K562 (cell line): Measurements from ENCODE around the gene CCDC9B. TPM values are rescaled to one million over a fixed set of nuclear protein-coding genes. Genes with fewer than 3 reads are reported as not detected.

Source experiments
- CC2D1A ChIP-seq: fragments of 450-650 bp; IDR thresholded peaks from 2 replicates; pipeline ENCODE4 v1.6.1; 2017; ENCODE audit warnings: mild to moderate bottlenecking
- FOXJ3 ChIP-seq: sonication (generic); formaldehyde crosslinking; IDR thresholded peaks from 2 replicates; pipeline ENCODE4 v1.4.0; 2020; ENCODE audit warnings: mild to moderate bottlenecking, missing genetic modification reagents
- GABPA ChIP-seq: fragments of 200-800 bp; sonication (Bioruptor generic); conservative IDR thresholded peaks from 2 replicates; pipeline ENCODE4 v1.6.1; 2016; ENCODE audit warnings: low read depth, missing genetic modification characterization, missing compliant biosample characterization
- KDM1A ChIP-seq, 2 experiments: fragments of 450-650 bp; IDR thresholded peaks; 2 replicates each; pipeline ENCODE4 v1.6.1; 2016; ENCODE audit warnings: mild to moderate bottlenecking in 2 of 2
- MCM5 ChIP-seq: fragments of 450-650 bp; IDR thresholded peaks from 2 replicates; pipeline ENCODE4 v1.6.1; 2016; ENCODE audit warnings: low read depth
- NR3C1 ChIP-seq: sonication (generic); formaldehyde crosslinking; IDR thresholded peaks from 2 replicates; pipeline ENCODE4 v1.8.1; 2022; ENCODE audit warnings: missing genetic modification reagents
- POLR2B ChIP-seq: fragments of 450-650 bp; IDR thresholded peaks from 2 replicates; pipeline ENCODE4 v1.6.1; 2018; ENCODE audit warnings: low read depth; ENCODE audit not compliant: partially characterized antibody
- RCOR1 ChIP-seq, 2 experiments: IDR thresholded peaks; 2 replicates each; pipeline ENCODE4 v1.6.1; 2012; ENCODE audit warnings: low read depth in 2 of 2, low read length in 2 of 2, borderline replicate concordance in 1 of 2, improper control_type of control experiment in 1 of 2
- RREB1 ChIP-seq: fragments of 250-450 bp; sonication (Bioruptor Pico); IDR thresholded peaks from 2 replicates; pipeline ENCODE4 v1.4.0; 2020
- SMARCA5 ChIP-seq: fragments of 450-650 bp; IDR thresholded peaks from 2 replicates; pipeline ENCODE4 v1.6.1; 2016
- U2AF1 ChIP-seq: fragments of 200-400 bp; formaldehyde crosslinking; optimal IDR thresholded peaks from 2 replicates; pipeline ENCODE3; 2017; ENCODE audit warnings: mild to moderate bottlenecking, low read depth, low read length, moderate library complexity
- U2AF2 ChIP-seq: fragments of 200-400 bp; formaldehyde crosslinking; optimal IDR thresholded peaks from 2 replicates; pipeline ENCODE3; 2017; ENCODE audit warnings: low read depth, mild to moderate bottlenecking, low read length
- ZKSCAN8 ChIP-seq: fragments of 200-800 bp; sonication (Bioruptor generic); IDR thresholded peaks from 2 replicates; pipeline ENCODE4 v1.6.1; 2016; ENCODE audit warnings: missing genetic modification characterization, missing compliant biosample characterization
- ZNF232 ChIP-seq: sonication (generic); formaldehyde crosslinking; IDR thresholded peaks from 2 replicates; pipeline ENCODE4 v1.8.0; 2022; ENCODE audit warnings: mild to moderate bottlenecking, missing genetic modification reagents
- ZNF76 ChIP-seq: fragments of 250-450 bp; sonication (Bioruptor Pico); IDR thresholded peaks from 2 replicates; pipeline ENCODE4 v1.4.0; 2020; ENCODE audit warnings: mild to moderate bottlenecking, moderate library complexity, borderline replicate concordance
- polyA plus RNA-seq, 8 experiments: library from polyadenylated mRNA; depleted of rRNA in 4 of 8; stranded (reverse) in 5 of 8; unstranded in 3 of 8; fragments of >200 nt; fragmentation: Nextera tagmentation in 2 of 8; fragmentation: Illumina TruSeq in 1 of 8; extraction: Ambion mirVana in 2 of 8; extraction: Trizol in 1 of 8; gene quantifications; 2 replicates each; pipeline versions ENCODE4 v1.2.1 to v1.2.3, GENCODE V29; 2011 to 2014; ENCODE audit warnings: inconsistent platforms in 1 of 8, missing spikeins in 1 of 8
- total RNA-seq, 7 experiments: library from RNA; depleted of rRNA in 6 of 7; stranded (reverse); fragments of >200 nt in 6 of 7; fragmentation: Illumina TruSeq in 2 of 7; extraction: Trizol in 2 of 7; gene quantifications; 2 replicates each; pipeline versions ENCODE4 v1.2.1 to v1.2.3, GENCODE V29; 2011 to 2021; ENCODE audit warnings: low replicate concordance in 1 of 7
- TF ChIP-seq, protein P1 (sequence below): fragments of 450-650 bp; IDR thresholded peaks from 2 replicates; pipeline ENCODE4 v1.6.1; 2017; ENCODE audit warnings: antibody characterized with exemption, mild to moderate bottlenecking

Gene CCDC9B
- total and polyA plus RNA-seq, 9 of the 15 experiments (the other 6 are each of a cell fraction or from before 2014, with no cell fraction given), result 0.01 to 0.47 (median 0.15) TPM; not detected in 1

GRCh38 chr15:40310001-40310959, 30.5 kb downstream of the CCDC9B start (continued):
- TF ChIP-seq CC2D1A (peak; percentile 76), FOXJ3 (CRISPR knock-in tag) (no peak), ZNF232 (CRISPR knock-in tag) (no peak), RCOR1 (IDR thresholded peaks at IDR 0.05; ENCODE audit: borderline replicate concordance in 1 of 2, low read depth in 2 of 2, low read length in 2 of 2) (peak in 1 of 2 experiments; percentile 56; a peak in 1 of 4 replicates), ZKSCAN8 (CRISPR knock-in tag) (no peak), GABPA (tag) (no peak), KDM1A (IDR thresholded peaks at IDR 0.05) (peak in 1 of 2 experiments; percentile 48; a peak in 2 of 4 replicates), U2AF1 (no peak), U2AF2 (no peak), POLR2B (no peak), ZNF76 (CRISPR knock-in tag) (no peak), SMARCA5 (0 out of 2 replicates have a peak, but pooled peaks have one; percentile 48), NR3C1 (CRISPR knock-in tag) (no peak), RREB1 (CRISPR knock-in tag) (0 out of 2 replicates have a peak, but pooled peaks have one; percentile 27), MCM5 (no peak)
- TF ChIP-seq, protein P1, sequence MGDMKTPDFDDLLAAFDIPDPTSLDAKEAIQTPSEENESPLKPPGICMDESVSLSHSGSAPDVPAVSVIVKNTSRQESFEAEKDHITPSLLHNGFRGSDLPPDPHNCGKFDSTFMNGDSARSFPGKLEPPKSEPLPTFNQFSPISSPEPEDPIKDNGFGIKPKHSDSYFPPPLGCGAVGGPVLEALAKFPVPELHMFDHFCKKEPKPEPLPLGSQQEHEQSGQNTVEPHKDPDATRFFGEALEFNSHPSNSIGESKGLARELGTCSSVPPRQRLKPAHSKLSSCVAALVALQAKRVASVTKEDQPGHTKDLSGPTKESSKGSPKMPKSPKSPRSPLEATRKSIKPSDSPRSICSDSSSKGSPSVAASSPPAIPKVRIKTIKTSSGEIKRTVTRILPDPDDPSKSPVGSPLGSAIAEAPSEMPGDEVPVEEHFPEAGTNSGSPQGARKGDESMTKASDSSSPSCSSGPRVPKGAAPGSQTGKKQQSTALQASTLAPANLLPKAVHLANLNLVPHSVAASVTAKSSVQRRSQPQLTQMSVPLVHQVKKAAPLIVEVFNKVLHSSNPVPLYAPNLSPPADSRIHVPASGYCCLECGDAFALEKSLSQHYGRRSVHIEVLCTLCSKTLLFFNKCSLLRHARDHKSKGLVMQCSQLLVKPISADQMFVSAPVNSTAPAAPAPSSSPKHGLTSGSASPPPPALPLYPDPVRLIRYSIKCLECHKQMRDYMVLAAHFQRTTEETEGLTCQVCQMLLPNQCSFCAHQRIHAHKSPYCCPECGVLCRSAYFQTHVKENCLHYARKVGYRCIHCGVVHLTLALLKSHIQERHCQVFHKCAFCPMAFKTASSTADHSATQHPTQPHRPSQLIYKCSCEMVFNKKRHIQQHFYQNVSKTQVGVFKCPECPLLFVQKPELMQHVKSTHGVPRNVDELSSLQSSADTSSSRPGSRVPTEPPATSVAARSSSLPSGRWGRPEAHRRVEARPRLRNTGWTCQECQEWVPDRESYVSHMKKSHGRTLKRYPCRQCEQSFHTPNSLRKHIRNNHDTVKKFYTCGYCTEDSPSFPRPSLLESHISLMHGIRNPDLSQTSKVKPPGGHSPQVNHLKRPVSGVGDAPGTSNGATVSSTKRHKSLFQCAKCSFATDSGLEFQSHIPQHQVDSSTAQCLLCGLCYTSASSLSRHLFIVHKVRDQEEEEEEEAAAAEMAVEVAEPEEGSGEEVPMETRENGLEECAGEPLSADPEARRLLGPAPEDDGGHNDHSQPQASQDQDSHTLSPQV, result no peak
